LNCAP (cell line): ENCODE measurements around the gene FREM1.

Experiments used
- TF ChIP-seq, protein P1 (sequence below): fragments of 450-650 bp; IDR thresholded peaks from 2 replicates; pipeline ENCODE4 v1.5.1; 2017; ENCODE audit warnings: mild to moderate bottlenecking

The FREM1 gene

DNA sequence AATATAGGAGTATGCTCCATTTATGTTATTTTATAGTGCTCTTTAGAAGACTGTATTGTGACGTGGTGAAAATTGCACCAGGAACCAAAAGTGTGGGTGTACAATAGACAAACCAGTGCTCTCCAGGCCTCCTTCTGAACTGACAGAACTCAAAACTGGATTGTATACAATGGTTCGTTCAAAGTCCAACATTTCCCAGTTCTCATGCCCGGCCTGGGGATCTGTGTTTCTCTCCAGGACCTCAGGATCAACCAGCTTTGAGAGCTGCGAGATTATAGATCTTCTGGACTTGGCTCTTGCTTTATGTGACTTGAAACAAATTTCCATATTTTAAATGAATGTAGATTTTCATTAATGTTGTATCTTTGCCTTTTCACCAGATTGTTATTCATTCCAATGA, 126.9 kb downstream of the FREM1 start:
- TF ChIP-seq, protein P1, sequence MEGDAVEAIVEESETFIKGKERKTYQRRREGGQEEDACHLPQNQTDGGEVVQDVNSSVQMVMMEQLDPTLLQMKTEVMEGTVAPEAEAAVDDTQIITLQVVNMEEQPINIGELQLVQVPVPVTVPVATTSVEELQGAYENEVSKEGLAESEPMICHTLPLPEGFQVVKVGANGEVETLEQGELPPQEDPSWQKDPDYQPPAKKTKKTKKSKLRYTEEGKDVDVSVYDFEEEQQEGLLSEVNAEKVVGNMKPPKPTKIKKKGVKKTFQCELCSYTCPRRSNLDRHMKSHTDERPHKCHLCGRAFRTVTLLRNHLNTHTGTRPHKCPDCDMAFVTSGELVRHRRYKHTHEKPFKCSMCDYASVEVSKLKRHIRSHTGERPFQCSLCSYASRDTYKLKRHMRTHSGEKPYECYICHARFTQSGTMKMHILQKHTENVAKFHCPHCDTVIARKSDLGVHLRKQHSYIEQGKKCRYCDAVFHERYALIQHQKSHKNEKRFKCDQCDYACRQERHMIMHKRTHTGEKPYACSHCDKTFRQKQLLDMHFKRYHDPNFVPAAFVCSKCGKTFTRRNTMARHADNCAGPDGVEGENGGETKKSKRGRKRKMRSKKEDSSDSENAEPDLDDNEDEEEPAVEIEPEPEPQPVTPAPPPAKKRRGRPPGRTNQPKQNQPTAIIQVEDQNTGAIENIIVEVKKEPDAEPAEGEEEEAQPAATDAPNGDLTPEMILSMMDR, result no peak

DNA sequence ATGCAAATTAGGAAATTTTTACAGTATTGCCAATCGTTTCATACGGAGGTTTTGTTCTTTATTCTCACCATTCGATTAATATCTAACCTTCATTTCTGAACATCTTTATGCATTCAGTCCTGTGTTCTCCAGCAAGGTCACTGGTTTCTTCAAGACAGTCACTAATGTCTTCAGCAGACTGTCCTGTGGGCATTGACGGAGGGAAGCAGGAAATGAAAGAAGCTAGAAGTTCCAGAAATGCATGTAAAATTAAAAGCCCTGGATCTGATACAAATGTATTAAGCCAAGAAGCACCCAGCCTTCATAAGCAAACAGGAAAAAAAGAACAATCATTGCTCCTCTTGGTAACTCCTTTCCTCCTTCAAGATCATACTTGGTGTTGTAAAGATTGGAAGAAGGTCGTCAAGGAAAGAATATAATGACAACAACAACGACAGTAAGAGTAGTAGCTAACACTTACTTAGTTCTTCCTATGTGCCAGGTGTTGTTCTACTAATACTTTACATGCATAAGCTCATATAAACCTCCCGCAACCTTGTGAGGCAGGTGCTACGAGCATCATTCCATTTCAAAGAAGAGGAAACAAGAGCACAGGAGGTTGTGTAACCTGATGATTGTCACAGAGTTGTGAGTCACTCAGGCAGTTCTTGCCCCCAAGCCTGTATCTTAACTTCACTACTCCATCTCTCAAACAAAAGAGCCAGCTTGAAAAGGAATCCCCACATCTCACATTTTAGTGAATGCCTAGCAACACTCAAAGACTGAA, 127.8 kb downstream of the FREM1 start:
- TF ChIP-seq, protein P1, result no peak

DNA sequence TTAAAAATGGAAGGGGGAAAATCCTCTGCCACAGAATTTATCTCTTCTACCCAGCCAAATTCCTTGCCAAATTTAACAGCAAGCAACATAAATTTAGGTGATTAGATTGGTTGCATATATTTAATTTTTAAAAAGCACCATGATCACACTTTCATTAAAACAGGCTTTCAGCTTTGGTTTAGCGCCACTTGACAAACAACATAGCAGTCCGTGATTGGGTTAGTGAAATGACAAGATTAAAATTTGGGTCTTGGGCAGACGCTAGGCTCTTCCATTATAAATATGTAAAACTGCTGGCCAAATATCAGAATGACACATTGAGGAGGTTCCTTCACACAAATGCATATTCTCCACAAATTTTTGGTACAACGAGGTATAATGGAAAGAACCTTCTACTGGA, 129.5 kb downstream of the FREM1 start:
- TF ChIP-seq, protein P1, result no peak

DNA sequence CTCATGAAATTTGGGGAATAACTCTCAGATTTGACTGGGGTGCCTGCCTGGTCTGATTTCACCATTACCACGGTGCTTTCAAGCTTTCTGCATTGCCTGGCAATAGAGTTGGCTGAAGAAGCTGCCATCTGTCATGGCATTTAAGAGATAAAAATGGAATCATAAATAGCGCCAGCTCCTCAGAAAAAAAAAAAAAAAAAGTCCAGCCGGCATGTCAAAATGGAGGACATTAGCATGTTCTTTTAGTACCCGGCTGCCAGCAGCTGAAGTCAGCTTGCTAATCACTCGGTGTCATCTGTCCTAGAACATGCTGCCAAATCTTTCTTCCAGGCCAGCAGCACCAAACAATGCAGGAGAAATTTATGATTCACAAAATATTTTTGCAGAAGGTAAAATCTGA, 130.0 kb downstream of the FREM1 start:
- TF ChIP-seq, protein P1, result no peak

DNA sequence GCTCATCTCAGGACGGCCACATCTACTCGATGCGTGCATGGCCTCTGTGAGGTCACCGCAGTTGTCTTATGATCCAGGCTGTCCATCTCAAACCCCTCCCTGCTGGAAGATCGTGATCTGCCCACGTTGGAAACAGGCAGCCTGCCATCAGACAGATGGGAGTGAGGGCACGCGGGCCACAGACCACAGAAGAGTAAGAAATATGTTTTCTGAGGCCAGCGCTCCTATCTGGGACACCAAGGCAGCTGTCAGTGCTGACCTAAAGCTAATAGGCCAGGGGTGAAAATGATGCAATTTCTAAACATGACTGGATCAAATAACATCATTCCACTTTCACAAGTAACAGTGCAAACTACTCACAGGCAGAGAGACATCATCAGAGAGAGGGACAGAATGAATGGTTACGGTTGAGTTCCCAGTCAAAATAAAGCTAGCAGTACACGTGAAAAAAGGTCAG, 130.6 kb downstream of the FREM1 start:
- TF ChIP-seq, protein P1, result no peak

DNA sequence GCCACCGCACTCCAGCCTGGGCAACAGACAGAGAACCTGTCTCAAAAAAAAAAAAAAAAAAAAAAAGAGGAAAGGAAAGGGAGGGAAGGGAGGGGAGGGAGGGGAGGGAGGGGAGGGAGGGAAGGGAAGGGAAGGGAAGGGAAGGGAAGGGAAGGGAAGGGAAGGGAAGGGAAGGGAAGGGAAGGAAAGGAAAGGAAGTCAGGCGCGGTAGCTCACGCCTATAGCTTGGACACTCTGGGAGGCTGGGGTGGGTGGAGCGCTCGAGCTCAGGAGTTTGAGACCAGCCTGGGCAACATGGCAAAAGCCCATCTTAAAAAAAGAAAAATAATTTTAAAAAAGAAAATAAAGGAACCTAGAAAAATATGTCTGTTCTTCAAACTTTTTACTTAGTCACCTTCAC, 131.7 kb downstream of the FREM1 start:
- TF ChIP-seq, protein P1, result no peak

DNA sequence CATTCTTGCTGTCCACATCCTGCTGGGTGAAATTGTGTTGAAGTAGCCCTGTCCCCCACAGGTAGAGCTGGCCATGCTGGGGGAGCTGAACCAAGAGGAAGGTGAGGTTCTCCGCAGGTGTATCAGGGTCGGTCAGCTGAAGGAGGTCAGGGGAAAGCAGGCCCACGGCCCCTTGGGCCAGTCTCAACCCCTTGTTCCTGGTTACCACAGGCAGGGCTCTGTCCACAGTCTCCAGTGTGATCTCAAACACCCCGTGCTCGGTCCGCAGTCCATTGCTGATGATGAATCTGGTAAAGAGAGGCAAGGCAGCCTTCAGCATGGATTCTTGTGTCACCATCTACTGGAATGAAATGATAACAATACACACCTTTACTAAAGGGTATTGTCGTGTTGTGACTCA, 134.3 kb downstream of the FREM1 start:
- TF ChIP-seq, protein P1, result no peak
